ENCODE results near the gene CCDC3.

- no peak for TF ChIP-seq CTCF (IDR thresholded peaks at IDR 0.05)
- TF ChIP-seq POLR2AphosphoS5 (IDR thresholded peaks at IDR 0.05; ENCODE audit: insufficient read depth in 1 of 2, low read depth in 1 of 2) = no peak
- no peak for TF ChIP-seq POLR2A (IDR thresholded peaks at IDR 0.05)
Measured at GRCh38 chr10:12943425-12943824, 58.1 kb downstream of the CCDC3 start.
